Measurements from ENCODE around the gene MTMR2. TPM values are rescaled to one million over a fixed set of nuclear protein-coding genes. Genes with fewer than 3 reads are reported as not detected.

MTMR2 gene
- total and polyA plus RNA-seq, 2 of the 13 experiments (the other 11 are each of a cell fraction or from before 2014, with no cell fraction given): 12.7 to 22.3 TPM

DNA sequence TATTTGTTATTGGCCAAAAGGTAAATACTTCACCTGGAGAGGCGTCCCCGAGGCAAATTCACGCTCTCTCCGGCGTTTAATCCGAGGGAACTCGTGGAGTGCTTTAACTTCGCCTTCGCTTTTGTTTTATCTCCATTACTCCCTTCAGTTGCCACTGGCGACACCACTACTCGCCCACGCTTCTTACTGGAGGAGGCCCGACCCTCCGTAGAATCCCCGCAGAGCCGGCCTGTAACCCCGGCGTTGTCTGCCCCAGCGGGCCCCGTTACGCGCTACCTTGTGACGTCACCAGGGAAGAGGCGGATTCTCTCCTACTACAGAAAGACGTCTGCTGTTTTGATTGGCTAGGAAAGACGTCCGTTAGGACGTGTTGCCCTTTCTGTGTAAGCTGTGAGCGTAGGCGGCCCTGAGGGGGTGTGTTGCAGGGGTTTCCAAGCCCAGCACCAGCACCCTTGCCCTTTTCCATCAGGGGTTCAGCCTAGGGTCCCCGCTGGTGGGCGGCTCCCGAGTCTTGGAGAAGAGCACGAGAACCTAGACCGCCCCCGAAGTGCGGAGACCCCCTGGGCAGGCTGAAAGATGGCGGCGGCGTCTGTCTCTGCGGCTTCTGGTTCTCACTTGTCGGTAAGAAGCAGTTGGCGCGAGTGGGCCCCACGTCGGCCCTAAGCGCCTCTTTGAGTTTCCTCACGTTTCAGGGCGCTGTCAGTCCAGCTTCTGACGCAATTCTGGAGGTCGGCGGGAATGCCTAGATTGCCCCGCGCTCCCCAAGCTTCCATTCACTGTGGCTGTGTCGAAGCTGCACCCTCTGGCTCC is 133.6 kb downstream of the MTMR2 start, which contains the start of gene CEP57 (continued):
- TF ChIP-seq, protein P1, sequence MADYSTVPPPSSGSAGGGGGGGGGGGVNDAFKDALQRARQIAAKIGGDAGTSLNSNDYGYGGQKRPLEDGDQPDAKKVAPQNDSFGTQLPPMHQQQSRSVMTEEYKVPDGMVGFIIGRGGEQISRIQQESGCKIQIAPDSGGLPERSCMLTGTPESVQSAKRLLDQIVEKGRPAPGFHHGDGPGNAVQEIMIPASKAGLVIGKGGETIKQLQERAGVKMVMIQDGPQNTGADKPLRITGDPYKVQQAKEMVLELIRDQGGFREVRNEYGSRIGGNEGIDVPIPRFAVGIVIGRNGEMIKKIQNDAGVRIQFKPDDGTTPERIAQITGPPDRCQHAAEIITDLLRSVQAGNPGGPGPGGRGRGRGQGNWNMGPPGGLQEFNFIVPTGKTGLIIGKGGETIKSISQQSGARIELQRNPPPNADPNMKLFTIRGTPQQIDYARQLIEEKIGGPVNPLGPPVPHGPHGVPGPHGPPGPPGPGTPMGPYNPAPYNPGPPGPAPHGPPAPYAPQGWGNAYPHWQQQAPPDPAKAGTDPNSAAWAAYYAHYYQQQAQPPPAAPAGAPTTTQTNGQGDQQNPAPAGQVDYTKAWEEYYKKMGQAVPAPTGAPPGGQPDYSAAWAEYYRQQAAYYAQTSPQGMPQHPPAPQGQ (CRISPR knock-in tag; IDR thresholded peaks at IDR 0.05; ENCODE audit: borderline replicate concordance): no peak
- TF ChIP-seq, protein P2, sequence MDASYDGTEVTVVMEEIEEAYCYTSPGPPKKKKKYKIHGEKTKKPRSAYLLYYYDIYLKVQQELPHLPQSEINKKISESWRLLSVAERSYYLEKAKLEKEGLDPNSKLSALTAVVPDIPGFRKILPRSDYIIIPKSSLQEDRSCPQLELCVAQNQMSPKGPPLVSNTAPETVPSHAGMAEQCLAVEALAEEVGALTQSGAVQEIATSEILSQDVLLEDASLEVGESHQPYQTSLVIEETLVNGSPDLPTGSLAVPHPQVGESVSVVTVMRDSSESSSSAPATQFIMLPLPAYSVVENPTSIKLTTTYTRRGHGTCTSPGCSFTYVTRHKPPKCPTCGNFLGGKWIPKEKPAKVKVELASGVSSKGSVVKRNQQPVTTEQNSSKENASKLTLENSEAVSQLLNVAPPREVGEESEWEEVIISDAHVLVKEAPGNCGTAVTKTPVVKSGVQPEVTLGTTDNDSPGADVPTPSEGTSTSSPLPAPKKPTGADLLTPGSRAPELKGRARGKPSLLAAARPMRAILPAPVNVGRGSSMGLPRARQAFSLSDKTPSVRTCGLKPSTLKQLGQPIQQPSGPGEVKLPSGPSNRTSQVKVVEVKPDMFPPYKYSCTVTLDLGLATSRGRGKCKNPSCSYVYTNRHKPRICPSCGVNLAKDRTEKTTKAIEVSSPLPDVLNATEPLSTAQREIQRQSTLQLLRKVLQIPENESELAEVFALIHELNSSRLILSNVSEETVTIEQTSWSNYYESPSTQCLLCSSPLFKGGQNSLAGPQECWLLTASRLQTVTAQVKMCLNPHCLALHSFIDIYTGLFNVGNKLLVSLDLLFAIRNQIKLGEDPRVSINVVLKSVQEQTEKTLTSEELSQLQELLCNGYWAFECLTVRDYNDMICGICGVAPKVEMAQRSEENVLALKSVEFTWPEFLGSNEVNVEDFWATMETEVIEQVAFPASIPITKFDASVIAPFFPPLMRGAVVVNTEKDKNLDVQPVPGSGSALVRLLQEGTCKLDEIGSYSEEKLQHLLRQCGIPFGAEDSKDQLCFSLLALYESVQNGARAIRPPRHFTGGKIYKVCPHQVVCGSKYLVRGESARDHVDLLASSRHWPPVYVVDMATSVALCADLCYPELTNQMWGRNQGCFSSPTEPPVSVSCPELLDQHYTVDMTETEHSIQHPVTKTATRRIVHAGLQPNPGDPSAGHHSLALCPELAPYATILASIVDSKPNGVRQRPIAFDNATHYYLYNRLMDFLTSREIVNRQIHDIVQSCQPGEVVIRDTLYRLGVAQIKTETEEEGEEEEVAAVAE (CRISPR knock-in tag; IDR thresholded peaks at IDR 0.05; ENCODE audit: borderline replicate concordance): no peak
- no peak for TF ChIP-seq TSC22D2 (CRISPR knock-in tag; IDR thresholded peaks at IDR 0.05; ENCODE audit: borderline replicate concordance)
- no peak for TF ChIP-seq ZNF34 (CRISPR knock-in tag; IDR thresholded peaks at IDR 0.05; ENCODE audit: borderline replicate concordance)
- TF ChIP-seq SOX13 (IDR thresholded peaks at IDR 0.05): no peak
- TF ChIP-seq SOX13 (CRISPR knock-in tag; conservative IDR thresholded peaks at IDR 0.05 in 1 of 2, IDR thresholded peaks at IDR 0.05 in 1 of 2): 0 out of 4 replicates have a peak, but pooled peaks have one; percentile 8 to 44
- TF ChIP-seq ETV6 (CRISPR knock-in tag; conservative IDR thresholded peaks at IDR 0.05): peak; percentile 39; the same call in 1 of the 2 replicates
- no peak for TF ChIP-seq ZNF546 (CRISPR knock-in tag; conservative IDR thresholded peaks at IDR 0.05)
- TF ChIP-seq, protein P3, sequence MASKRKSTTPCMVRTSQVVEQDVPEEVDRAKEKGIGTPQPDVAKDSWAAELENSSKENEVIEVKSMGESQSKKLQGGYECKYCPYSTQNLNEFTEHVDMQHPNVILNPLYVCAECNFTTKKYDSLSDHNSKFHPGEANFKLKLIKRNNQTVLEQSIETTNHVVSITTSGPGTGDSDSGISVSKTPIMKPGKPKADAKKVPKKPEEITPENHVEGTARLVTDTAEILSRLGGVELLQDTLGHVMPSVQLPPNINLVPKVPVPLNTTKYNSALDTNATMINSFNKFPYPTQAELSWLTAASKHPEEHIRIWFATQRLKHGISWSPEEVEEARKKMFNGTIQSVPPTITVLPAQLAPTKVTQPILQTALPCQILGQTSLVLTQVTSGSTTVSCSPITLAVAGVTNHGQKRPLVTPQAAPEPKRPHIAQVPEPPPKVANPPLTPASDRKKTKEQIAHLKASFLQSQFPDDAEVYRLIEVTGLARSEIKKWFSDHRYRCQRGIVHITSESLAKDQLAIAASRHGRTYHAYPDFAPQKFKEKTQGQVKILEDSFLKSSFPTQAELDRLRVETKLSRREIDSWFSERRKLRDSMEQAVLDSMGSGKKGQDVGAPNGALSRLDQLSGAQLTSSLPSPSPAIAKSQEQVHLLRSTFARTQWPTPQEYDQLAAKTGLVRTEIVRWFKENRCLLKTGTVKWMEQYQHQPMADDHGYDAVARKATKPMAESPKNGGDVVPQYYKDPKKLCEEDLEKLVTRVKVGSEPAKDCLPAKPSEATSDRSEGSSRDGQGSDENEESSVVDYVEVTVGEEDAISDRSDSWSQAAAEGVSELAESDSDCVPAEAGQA (IDR thresholded peaks at IDR 0.05; ENCODE audit: low read depth): peak; percentile 91
- TF ChIP-seq, protein P3 (CRISPR knock-in tag; IDR thresholded peaks at IDR 0.05; ENCODE audit: borderline replicate concordance): 0 out of 2 replicates have a peak, but pooled peaks have one; percentile 7
- no peak for TF ChIP-seq RNF2 (conservative IDR thresholded peaks at IDR 0.05; ENCODE audit: low read depth)
- no peak for TF ChIP-seq DPF2 (CRISPR knock-in tag; IDR thresholded peaks at IDR 0.05; ENCODE audit: borderline replicate concordance, low read depth)
- TF ChIP-seq SNRNP70 (IDR thresholded peaks at IDR 0.05; ENCODE audit: low read depth, low read length): no peak
- TF ChIP-seq POLR2G (IDR thresholded peaks at IDR 0.05; ENCODE audit: low read depth, low read length): peak; percentile 64; the same call in 1 of the 2 replicates
- no peak for TF ChIP-seq FOXA1 (IDR thresholded peaks at IDR 0.05)
- peak; percentile 3; the same call in 1 of the 2 replicates for TF ChIP-seq FOXA1 (CRISPR knock-in tag; IDR thresholded peaks at IDR 0.05)
- no peak for TF ChIP-seq ZNF383 (CRISPR knock-in tag; IDR thresholded peaks at IDR 0.05; ENCODE audit: borderline replicate concordance)

Measured in HepG2 (cell line).